Naive thymus-derived CD4-positive, alpha-beta T cell (primary cell): Measurements from ENCODE around the gene CAMK4. TPM values are rescaled to one million over a fixed set of nuclear protein-coding genes. Genes with fewer than 3 reads are reported as not detected.
A peak's percentile ranks its signal among the peaks of the same experiment; 100 is the strongest.
"Not testable (repeated sequence)": the region's sequence is repeated elsewhere in the genome, so short reads cannot be mapped to it uniquely, and the experiment has no call there.

ENCODE experiments used
- ATAC-seq: fragments of 150-1000 bp; cut with Tn5 transposase; 2 replicates; pipeline ENCODE4 v1.10.0; 2021; ENCODE audit warnings: mild to moderate bottlenecking, moderate library complexity
- CTCF ChIA-PET: fragments of 350-600 bp; sonication (Branson Sonifier 250); formaldehyde crosslinking; loops from one replicate; lab custom pipeline; 2021; ENCODE audit warnings: antibody characterized with exemption; lab: Charles Lee
- POLR2A ChIA-PET: fragments of 350-600 bp; sonication (Branson Sonifier 250); formaldehyde crosslinking; loops from one replicate; lab custom pipeline; 2021; ENCODE audit warnings: antibody characterized with exemption, inconsistent platforms; lab: Charles Lee
- DNase-seq, 9 donors: peaks; one replicate each; pipeline versions ENCODE4 v3.0.0 to v3.0.0-alpha.2; 2020 to 2022; ENCODE audit warnings: mixed read lengths in 1 of 9
- H3K27ac ChIP-seq: one replicate; pipeline ENCODE4 v1.7.0; 2013; ENCODE audit warnings: mild to moderate bottlenecking, low read depth, low read length, moderate library complexity
- H3K27me3 ChIP-seq, 2 donors: one replicate each; pipeline ENCODE4 v1.7.0; 2013; ENCODE audit warnings: low read length in 2 of 2, mild to moderate bottlenecking in 2 of 2, moderate library complexity in 2 of 2; ENCODE audit not compliant: control insufficient read depth in 2 of 2, insufficient read depth in 2 of 2
- H3K36me3 ChIP-seq, 3 experiments: 1 replicate in 2 of 3; 2 replicates in 1 of 3; pipeline ENCODE4 v1.7.0; 2013; ENCODE audit warnings: low read length in 3 of 3, mild to moderate bottlenecking in 3 of 3, moderate library complexity in 1 of 3; ENCODE audit not compliant: insufficient read depth in 3 of 3, control insufficient read depth in 2 of 3
- H3K4me1 ChIP-seq, 2 donors: one replicate each; pipeline ENCODE4 v1.7.0; 2013; ENCODE audit warnings: low read length in 2 of 2, mild to moderate bottlenecking in 2 of 2, moderate library complexity in 1 of 2; ENCODE audit not compliant: control insufficient read depth in 2 of 2, insufficient read depth in 2 of 2
- H3K4me3 ChIP-seq: 2 replicates; pipeline ENCODE4 v1.7.0; 2013; ENCODE audit warnings: mild to moderate bottlenecking, low read length
- H3K9me3 ChIP-seq, 3 experiments: 1 replicate in 2 of 3; 2 replicates in 1 of 3; pipeline ENCODE4 v1.7.0; 2013; ENCODE audit warnings: low read length in 3 of 3; ENCODE audit not compliant: control insufficient read depth in 2 of 3
- H3K27ac Mint-ChIP-seq, 9 donors: one replicate each; pipeline ENCODE4 v1.8.0; 2020 to 2022; ENCODE audit warnings: mixed read lengths in 9 of 9, mild to moderate bottlenecking in 8 of 9, moderate library complexity in 5 of 9, inconsistent platforms in 2 of 9
- H3K27me3 Mint-ChIP-seq, 5 donors: one replicate each; pipeline ENCODE4 v1.8.0; 2021 to 2022; ENCODE audit warnings: mixed read lengths in 5 of 5, mild to moderate bottlenecking in 1 of 5
- H3K36me3 Mint-ChIP-seq, 5 donors: one replicate each; pipeline ENCODE4 v1.8.0; 2020 to 2022; ENCODE audit warnings: mixed read lengths in 5 of 5, mild to moderate bottlenecking in 3 of 5, inconsistent platforms in 1 of 5
- H3K4me1 Mint-ChIP-seq, 7 donors: one replicate each; pipeline ENCODE4 v1.8.0; 2020 to 2022; ENCODE audit warnings: mixed read lengths in 7 of 7, mild to moderate bottlenecking in 3 of 7, inconsistent platforms in 1 of 7
- H3K4me3 Mint-ChIP-seq, 10 donors: one replicate each; pipeline ENCODE4 v1.8.0; 2020 to 2022; ENCODE audit warnings: mild to moderate bottlenecking in 10 of 10, mixed read lengths in 10 of 10, moderate library complexity in 6 of 10, inconsistent platforms in 2 of 10
- H3K9me3 Mint-ChIP-seq, 11 donors: one replicate each; pipeline ENCODE4 v1.8.0; 2020 to 2022; ENCODE audit warnings: mixed read lengths in 11 of 11, mild to moderate bottlenecking in 4 of 11, inconsistent platforms in 1 of 11, moderate library complexity in 1 of 11
- intact Hi-C, 2 donors: fragments of 100-400 bp; cut with micrococcal nuclease; formaldehyde crosslinking; loops; one replicate each; pipeline ENCODE4 v1.15.1; 2023
- polyA plus RNA-seq, 2 donors: library from polyadenylated mRNA; unstranded; fragments of 300-500 nt; fragmentation: Illumina TruSeq; gene quantifications; one replicate each; pipeline ENCODE4 v1.2.3, GENCODE V29; 2021
- total RNA-seq, 6 experiments: library from RNA in 5 of 6; stranded (reverse) in 5 of 6; gene quantifications; 1 replicate in 5 of 6; 2 replicates in 1 of 6; pipeline ENCODE4 v1.2.3 and lab custom pipeline; 2021 to 2026

CAMK4 gene
- total and polyA plus RNA-seq, 7 experiments from 2014 or later = 118 to 366 (median 200) TPM

GRCh38 chr5:111302043-111302442 lies 77.9 kb downstream of the CAMK4 start:
- H3K9me3 ChIP-seq = peaks cover 0 to 12% (median 3%) of the 10 kb centered on the region in 3 experiments
- Mint-ChIP-seq H3K36me3 (peaks cover 10 to 41% (median 39%) of the 10 kb centered on the region in 5 donors), H3K4me1 (peaks cover 4 to 34% (median 24%) of the 10 kb centered on the region in 7 donors), H3K9me3 (peaks cover 0 to 35% (median 14%) of the 10 kb centered on the region in 11 donors)
- DNase-seq, H3K4me3 Mint-ChIP-seq, H3K4me3 ChIP-seq, POLR2A ChIA-PET, H3K4me1 ChIP-seq, H3K27ac Mint-ChIP-seq, CTCF ChIA-PET, H3K27ac ChIP-seq, H3K27me3 Mint-ChIP-seq, ATAC-seq, H3K27me3 ChIP-seq, intact Hi-C loops: not testable (repeated sequence)
- H3K36me3 ChIP-seq = peaks cover 0 to 17% (median 4%) of the 10 kb centered on the region in 3 experiments

GRCh38 chr5:111308951-111309350 lies 84.8 kb downstream of the CAMK4 start:
- H3K27ac ChIP-seq = no peak overlapping the region
- H3K27ac Mint-ChIP-seq = peak overlapping the region in 8 of 9 donors; percentile 19 to 67 (median 62)
- no peaks in the 10 kb centered on the region for H3K27me3 ChIP-seq
- H3K27me3 Mint-ChIP-seq = no peaks in the 10 kb centered on the region
- ATAC-seq (no peak), DNase-seq (no peak)
- ChIA-PET CTCF (no interaction called here), POLR2A (interaction anchor here (1.0 kb wide), 1 partner anchor 99 kb away, joined by 3 read pairs; no protein-coding TSS in a partner anchor)
- peaks cover 2 to 17% of the 10 kb centered on the region in 2 donors for H3K4me1 ChIP-seq
- intact Hi-C loops = no loop called here
- no peaks in the 10 kb centered on the region for H3K9me3 Mint-ChIP-seq
- no peaks in the 10 kb centered on the region for H3K9me3 ChIP-seq
- H3K36me3 Mint-ChIP-seq = peaks cover 0 to 4% (median 0%) of the 10 kb centered on the region in 5 donors
- H3K4me1 Mint-ChIP-seq = peaks cover 30 to 55% (median 54%) of the 10 kb centered on the region in 7 donors
- no peaks in the 10 kb centered on the region for H3K36me3 ChIP-seq
- peak overlapping the region in 6 of 10 donors; percentile 0 to 35 (median 25) for H3K4me3 Mint-ChIP-seq
- H3K4me3 ChIP-seq = no peak overlapping the region

- peaks cover 30 to 60% (median 57%) of the 10 kb centered on the region in 7 donors for H3K4me1 Mint-ChIP-seq
- no peaks in the 10 kb centered on the region for H3K27me3 Mint-ChIP-seq
- H3K9me3 ChIP-seq = no peaks in the 10 kb centered on the region
- ATAC-seq (no peak), DNase-seq (no peak)
- H3K36me3 ChIP-seq = no peaks in the 10 kb centered on the region
- peak overlapping the region in 6 of 10 donors; percentile 0 to 35 (median 25) for H3K4me3 Mint-ChIP-seq
- intact Hi-C loops = no loop called here
- H3K27ac ChIP-seq = no peak overlapping the region
- POLR2A ChIA-PET = interaction anchor here (1.0 to 1.6 kb wide), 2 partner anchors 10 to 98 kb away, joined by 3 to 5 read pairs; no protein-coding TSS in a partner anchor
- CTCF ChIA-PET = no interaction called here
- no peak overlapping the region for H3K4me3 ChIP-seq
- no peaks in the 10 kb centered on the region for H3K27me3 ChIP-seq
- peaks cover 0 to 4% (median 0%) of the 10 kb centered on the region in 5 donors for H3K36me3 Mint-ChIP-seq
- peak overlapping the region in 8 of 9 donors; percentile 19 to 67 (median 62) for H3K27ac Mint-ChIP-seq
- H3K4me1 ChIP-seq = peaks cover 6 to 18% of the 10 kb centered on the region in 2 donors
- H3K9me3 Mint-ChIP-seq = no peaks in the 10 kb centered on the region
Measured at GRCh38 chr5:111309384-111309783, 85.2 kb downstream of the CAMK4 start.

GRCh38 chr5:111310711-111311620 lies 86.8 kb downstream of the CAMK4 start:
- Histone ChIP-seq H3K27me3 (no peaks in the 10 kb centered on the region), H3K36me3 (no peaks in the 10 kb centered on the region), H3K27ac (peak overlapping the region; percentile 7), H3K4me1 (peaks cover 6 to 27% of the 10 kb centered on the region in 2 donors), H3K4me3 (no peak overlapping the region), H3K9me3 (no peaks in the 10 kb centered on the region)
- H3K9me3 Mint-ChIP-seq = no peaks in the 10 kb centered on the region
- peaks cover 0 to 4% (median 0%) of the 10 kb centered on the region in 5 donors for H3K36me3 Mint-ChIP-seq
- H3K27ac Mint-ChIP-seq = peak overlapping the region in 8 of 9 donors; percentile 17 to 66 (median 62)
- POLR2A ChIA-PET = interaction anchor here (1.6 kb wide), 1 partner anchor 8 kb away, joined by 5 read pairs; no protein-coding TSS in a partner anchor
- intact Hi-C loops = no loop called here
- CTCF ChIA-PET = no interaction called here
- peak overlapping the region in 6 of 10 donors; percentile 1 to 43 (median 40) for H3K4me3 Mint-ChIP-seq
- DNase-seq (no peak), ATAC-seq (no peak)
- peaks cover 31 to 75% (median 72%) of the 10 kb centered on the region in 7 donors for H3K4me1 Mint-ChIP-seq
- no peaks in the 10 kb centered on the region for H3K27me3 Mint-ChIP-seq

GRCh38 chr5:111311666-111312065 lies 87.5 kb downstream of the CAMK4 start:
- H3K4me1 Mint-ChIP-seq = peaks cover 31 to 82% (median 78%) of the 10 kb centered on the region in 7 donors
- ChIA-PET POLR2A (no interaction called here), CTCF (no interaction called here)

GRCh38 chr5:111313017-111313724 lies 89.0 kb downstream of the CAMK4 start:
- no peaks in the 10 kb centered on the region for H3K36me3 ChIP-seq
- H3K36me3 Mint-ChIP-seq = peaks cover 0 to 14% (median 0%) of the 10 kb centered on the region in 5 donors
- H3K27ac Mint-ChIP-seq = peak overlapping the region; percentile 25 to 83 (median 61)
- ChIA-PET POLR2A (no interaction called here), CTCF (no interaction called here)
- H3K27me3 Mint-ChIP-seq = no peaks in the 10 kb centered on the region
- peak overlapping the region; percentile 38 for H3K27ac ChIP-seq
- H3K9me3 ChIP-seq = no peaks in the 10 kb centered on the region
- H3K27me3 ChIP-seq = no peaks in the 10 kb centered on the region
- peaks cover 31 to 98% (median 90%) of the 10 kb centered on the region in 7 donors for H3K4me1 Mint-ChIP-seq
- no peak for ATAC-seq
- no peak overlapping the region for H3K4me3 ChIP-seq
- H3K4me3 Mint-ChIP-seq = peak overlapping the region in 8 of 10 donors; percentile 3 to 38 (median 21)
- intact Hi-C loops = no loop called here
- peaks cover 9 to 38% of the 10 kb centered on the region in 2 donors for H3K4me1 ChIP-seq
- no peaks in the 10 kb centered on the region for H3K9me3 Mint-ChIP-seq
- no peak for DNase-seq

More at GRCh38 chr5:111311666-111312065, 87.5 kb downstream of the CAMK4 start:
- H3K36me3 Mint-ChIP-seq = peaks cover 0 to 9% (median 0%) of the 10 kb centered on the region in 5 donors
- H3K27ac Mint-ChIP-seq = peak overlapping the region in 8 of 9 donors; percentile 16 to 84 (median 56)
- H3K4me1 ChIP-seq = peaks cover 6 to 33% of the 10 kb centered on the region in 2 donors
- ATAC-seq (no peak), DNase-seq (no peak)
- peak overlapping the region in 6 of 10 donors; percentile 0 to 43 (median 11) for H3K4me3 Mint-ChIP-seq
- no peak overlapping the region for H3K27ac ChIP-seq
- no peaks in the 10 kb centered on the region for H3K9me3 Mint-ChIP-seq
- intact Hi-C loops = loop anchor here in 1 of 2 donors (1.0 kb wide), 1 partner anchor 10 kb away; no protein-coding TSS in a partner anchor
- no peaks in the 10 kb centered on the region for H3K27me3 Mint-ChIP-seq
- no peaks in the 10 kb centered on the region for H3K9me3 ChIP-seq
- no peak overlapping the region for H3K4me3 ChIP-seq
- no peaks in the 10 kb centered on the region for H3K27me3 ChIP-seq
- no peaks in the 10 kb centered on the region for H3K36me3 ChIP-seq
